ENCODE results near the gene SPTSSB. TPM values are rescaled to one million over a fixed set of nuclear protein-coding genes. Genes with fewer than 3 reads are reported as not detected.

SPTSSB gene, protein sequence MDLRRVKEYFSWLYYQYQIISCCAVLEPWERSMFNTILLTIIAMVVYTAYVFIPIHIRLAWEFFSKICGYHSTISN
- total RNA-seq (2014; rRNA removed; shearing (Covaris generic)) (33.0 and 33.5 TPM in 2 replicates), polyA plus RNA-seq (2016; fragmentation: Nextera tagmentation; extraction: Ambion mirVana) (20.8 and 23.5 TPM in 2 replicates)
- long read RNA-seq, transcript SPTSSB-201 (3 exons, 3,103 nt) = major isoform, 23 of 28 reads
- long read RNA-seq, partial matches to known transcripts = 0 of 28 reads
- long read RNA-seq, other reads (novel, unspliced or antisense) = 1 of 28 reads

DNA sequence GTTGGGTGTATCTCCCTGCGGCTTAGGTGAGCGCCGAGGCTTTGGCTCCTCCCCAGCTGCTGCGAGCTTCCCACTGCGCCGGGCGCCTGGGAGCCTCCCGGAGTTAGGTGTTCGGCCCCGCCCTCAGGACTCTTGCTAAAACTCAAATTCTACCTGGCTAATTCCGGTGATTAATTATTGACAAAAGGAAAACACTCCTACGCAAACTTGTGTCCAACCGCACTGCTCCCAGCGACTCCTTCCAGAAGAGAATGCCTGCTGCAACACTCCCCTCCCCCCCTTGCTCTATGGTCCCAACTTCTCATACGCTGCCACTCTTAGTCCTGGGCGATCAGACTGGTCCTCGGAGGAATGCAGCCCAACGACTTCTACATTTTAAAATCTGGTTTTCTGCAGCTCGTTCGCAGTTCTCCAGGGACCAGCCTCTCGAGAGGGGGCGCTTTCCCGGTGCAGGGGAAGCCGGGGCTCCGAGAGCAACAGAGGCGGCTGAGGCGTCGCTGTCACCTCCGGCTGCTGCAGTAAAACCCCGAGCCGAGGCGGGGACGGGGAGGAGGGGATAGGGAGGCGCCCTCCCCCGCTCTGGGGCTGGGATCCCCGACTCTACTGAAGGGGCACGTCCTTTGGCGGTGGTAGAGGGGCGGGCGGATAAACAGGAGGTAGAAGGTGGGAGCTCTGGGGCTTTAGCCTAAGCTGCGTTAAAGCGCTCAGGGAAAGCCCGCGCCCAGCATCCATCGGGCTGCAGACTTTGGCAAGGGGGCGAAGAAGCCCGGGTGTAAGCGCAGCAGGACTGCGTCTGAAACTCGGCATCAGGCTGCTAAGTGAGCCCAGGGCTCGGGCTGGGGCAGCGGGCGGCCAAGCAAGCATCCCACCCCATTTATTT lies at the start of gene SPTSSB:
SPTSSB (minus strand) TSS at position 77 of the 880 bp plus-strand sequence. CDS start 25,194 bp downstream, outside the sequence.
- H3K27ac ChIP-seq (ENCODE audit: low read depth) = peak within 1 kb of the TSS; percentile 92
- peak within 1 kb of the TSS; percentile 74 for H3K4me2 ChIP-seq
- TF ChIP-seq, protein P1, sequence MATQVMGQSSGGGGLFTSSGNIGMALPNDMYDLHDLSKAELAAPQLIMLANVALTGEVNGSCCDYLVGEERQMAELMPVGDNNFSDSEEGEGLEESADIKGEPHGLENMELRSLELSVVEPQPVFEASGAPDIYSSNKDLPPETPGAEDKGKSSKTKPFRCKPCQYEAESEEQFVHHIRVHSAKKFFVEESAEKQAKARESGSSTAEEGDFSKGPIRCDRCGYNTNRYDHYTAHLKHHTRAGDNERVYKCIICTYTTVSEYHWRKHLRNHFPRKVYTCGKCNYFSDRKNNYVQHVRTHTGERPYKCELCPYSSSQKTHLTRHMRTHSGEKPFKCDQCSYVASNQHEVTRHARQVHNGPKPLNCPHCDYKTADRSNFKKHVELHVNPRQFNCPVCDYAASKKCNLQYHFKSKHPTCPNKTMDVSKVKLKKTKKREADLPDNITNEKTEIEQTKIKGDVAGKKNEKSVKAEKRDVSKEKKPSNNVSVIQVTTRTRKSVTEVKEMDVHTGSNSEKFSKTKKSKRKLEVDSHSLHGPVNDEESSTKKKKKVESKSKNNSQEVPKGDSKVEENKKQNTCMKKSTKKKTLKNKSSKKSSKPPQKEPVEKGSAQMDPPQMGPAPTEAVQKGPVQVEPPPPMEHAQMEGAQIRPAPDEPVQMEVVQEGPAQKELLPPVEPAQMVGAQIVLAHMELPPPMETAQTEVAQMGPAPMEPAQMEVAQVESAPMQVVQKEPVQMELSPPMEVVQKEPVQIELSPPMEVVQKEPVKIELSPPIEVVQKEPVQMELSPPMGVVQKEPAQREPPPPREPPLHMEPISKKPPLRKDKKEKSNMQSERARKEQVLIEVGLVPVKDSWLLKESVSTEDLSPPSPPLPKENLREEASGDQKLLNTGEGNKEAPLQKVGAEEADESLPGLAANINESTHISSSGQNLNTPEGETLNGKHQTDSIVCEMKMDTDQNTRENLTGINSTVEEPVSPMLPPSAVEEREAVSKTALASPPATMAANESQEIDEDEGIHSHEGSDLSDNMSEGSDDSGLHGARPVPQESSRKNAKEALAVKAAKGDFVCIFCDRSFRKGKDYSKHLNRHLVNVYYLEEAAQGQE (IDR thresholded peaks at IDR 0.05; ENCODE audit: unreplicated experiment) = no peak
- TF ChIP-seq EZH2 (IDR thresholded peaks at IDR 0.05; ENCODE audit: low read depth, unreplicated experiment) (no peak), CREB1 (CRISPR knock-in tag; IDR thresholded peaks at IDR 0.05; ENCODE audit: low read depth) (no peak), STAT1 (IDR thresholded peaks at IDR 0.05; ENCODE audit: unreplicated experiment) (no peak), POLR2AphosphoS5 (IDR thresholded peaks at IDR 0.05; ENCODE audit: low read depth) (peak; percentile 72), EZH2phosphoT487 (IDR thresholded peaks at IDR 0.05; ENCODE audit: unreplicated experiment) (no peak)
- TF ChIP-seq, protein P2, sequence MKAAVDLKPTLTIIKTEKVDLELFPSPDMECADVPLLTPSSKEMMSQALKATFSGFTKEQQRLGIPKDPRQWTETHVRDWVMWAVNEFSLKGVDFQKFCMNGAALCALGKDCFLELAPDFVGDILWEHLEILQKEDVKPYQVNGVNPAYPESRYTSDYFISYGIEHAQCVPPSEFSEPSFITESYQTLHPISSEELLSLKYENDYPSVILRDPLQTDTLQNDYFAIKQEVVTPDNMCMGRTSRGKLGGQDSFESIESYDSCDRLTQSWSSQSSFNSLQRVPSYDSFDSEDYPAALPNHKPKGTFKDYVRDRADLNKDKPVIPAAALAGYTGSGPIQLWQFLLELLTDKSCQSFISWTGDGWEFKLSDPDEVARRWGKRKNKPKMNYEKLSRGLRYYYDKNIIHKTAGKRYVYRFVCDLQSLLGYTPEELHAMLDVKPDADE (IDR thresholded peaks at IDR 0.05) = peak; percentile 45; the same call in 1 of the 2 replicates
- TF ChIP-seq, protein P3, sequence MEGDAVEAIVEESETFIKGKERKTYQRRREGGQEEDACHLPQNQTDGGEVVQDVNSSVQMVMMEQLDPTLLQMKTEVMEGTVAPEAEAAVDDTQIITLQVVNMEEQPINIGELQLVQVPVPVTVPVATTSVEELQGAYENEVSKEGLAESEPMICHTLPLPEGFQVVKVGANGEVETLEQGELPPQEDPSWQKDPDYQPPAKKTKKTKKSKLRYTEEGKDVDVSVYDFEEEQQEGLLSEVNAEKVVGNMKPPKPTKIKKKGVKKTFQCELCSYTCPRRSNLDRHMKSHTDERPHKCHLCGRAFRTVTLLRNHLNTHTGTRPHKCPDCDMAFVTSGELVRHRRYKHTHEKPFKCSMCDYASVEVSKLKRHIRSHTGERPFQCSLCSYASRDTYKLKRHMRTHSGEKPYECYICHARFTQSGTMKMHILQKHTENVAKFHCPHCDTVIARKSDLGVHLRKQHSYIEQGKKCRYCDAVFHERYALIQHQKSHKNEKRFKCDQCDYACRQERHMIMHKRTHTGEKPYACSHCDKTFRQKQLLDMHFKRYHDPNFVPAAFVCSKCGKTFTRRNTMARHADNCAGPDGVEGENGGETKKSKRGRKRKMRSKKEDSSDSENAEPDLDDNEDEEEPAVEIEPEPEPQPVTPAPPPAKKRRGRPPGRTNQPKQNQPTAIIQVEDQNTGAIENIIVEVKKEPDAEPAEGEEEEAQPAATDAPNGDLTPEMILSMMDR (conservative IDR thresholded peaks at IDR 0.05; ENCODE audit: low read depth in 2 of 2) = peak; percentile 52 to 56
- TF ChIP-seq, protein P4, sequence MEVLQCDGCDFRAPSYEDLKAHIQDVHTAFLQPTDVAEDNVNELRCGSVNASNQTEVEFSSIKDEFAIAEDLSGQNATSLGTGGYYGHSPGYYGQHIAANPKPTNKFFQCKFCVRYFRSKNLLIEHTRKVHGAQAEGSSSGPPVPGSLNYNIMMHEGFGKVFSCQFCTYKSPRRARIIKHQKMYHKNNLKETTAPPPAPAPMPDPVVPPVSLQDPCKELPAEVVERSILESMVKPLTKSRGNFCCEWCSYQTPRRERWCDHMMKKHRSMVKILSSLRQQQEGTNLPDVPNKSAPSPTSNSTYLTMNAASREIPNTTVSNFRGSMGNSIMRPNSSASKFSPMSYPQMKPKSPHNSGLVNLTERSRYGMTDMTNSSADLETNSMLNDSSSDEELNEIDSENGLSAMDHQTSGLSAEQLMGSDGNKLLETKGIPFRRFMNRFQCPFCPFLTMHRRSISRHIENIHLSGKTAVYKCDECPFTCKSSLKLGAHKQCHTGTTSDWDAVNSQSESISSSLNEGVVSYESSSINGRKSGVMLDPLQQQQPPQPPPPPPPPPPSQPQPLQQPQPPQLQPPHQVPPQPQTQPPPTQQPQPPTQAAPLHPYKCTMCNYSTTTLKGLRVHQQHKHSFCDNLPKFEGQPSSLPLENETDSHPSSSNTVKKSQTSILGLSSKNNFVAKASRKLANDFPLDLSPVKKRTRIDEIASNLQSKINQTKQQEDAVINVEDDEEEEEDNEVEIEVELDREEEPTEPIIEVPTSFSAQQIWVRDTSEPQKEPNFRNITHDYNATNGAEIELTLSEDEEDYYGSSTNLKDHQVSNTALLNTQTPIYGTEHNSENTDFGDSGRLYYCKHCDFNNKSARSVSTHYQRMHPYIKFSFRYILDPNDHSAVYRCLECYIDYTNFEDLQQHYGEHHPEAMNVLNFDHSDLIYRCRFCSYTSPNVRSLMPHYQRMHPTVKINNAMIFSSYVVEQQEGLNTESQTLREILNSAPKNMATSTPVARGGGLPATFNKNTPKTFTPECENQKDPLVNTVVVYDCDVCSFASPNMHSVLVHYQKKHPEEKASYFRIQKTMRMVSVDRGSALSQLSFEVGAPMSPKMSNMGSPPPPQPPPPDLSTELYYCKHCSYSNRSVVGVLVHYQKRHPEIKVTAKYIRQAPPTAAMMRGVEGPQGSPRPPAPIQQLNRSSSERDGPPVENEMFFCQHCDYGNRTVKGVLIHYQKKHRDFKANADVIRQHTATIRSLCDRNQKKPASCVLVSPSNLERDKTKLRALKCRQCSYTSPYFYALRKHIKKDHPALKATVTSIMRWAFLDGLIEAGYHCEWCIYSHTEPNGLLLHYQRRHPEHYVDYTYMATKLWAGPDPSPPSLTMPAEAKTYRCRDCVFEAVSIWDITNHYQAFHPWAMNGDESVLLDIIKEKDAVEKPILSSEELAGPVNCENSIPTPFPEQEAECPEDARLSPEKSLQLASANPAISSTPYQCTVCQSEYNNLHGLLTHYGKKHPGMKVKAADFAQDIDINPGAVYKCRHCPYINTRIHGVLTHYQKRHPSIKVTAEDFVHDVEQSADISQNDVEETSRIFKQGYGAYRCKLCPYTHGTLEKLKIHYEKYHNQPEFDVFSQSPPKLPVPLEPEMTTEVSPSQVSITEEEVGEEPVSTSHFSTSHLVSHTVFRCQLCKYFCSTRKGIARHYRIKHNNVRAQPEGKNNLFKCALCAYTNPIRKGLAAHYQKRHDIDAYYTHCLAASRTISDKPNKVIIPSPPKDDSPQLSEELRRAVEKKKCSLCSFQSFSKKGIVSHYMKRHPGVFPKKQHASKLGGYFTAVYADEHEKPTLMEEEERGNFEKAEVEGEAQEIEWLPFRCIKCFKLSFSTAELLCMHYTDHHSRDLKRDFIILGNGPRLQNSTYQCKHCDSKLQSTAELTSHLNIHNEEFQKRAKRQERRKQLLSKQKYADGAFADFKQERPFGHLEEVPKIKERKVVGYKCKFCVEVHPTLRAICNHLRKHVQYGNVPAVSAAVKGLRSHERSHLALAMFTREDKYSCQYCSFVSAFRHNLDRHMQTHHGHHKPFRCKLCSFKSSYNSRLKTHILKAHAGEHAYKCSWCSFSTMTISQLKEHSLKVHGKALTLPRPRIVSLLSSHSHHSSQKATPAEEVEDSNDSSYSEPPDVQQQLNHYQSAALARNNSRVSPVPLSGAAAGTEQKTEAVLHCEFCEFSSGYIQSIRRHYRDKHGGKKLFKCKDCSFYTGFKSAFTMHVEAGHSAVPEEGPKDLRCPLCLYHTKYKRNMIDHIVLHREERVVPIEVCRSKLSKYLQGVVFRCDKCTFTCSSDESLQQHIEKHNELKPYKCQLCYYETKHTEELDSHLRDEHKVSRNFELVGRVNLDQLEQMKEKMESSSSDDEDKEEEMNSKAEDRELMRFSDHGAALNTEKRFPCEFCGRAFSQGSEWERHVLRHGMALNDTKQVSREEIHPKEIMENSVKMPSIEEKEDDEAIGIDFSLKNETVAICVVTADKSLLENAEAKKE (CRISPR knock-in tag; IDR thresholded peaks at IDR 0.05) = no peak
- peak within 1 kb of the TSS; percentile 91 for H3K4me3 Mint-ChIP-seq
- peaks cover 58% of the 10 kb centered on the region for H3K4me1 Mint-ChIP-seq
- H3K79me2 ChIP-seq (replicated peaks; ENCODE audit: insufficient read depth) = peaks cover 21% of the 10 kb centered on the region
- no peaks in the 10 kb centered on the region for H3K36me3 ChIP-seq (ENCODE audit: insufficient read depth)
- H2AFZ ChIP-seq = peak within 1 kb of the TSS; percentile 52
- peak within 1 kb of the TSS; percentile 53 for H3K4me3 ChIP-seq
- H3K27me3 ChIP-seq (ENCODE audit: insufficient read depth) = peaks cover 9% of the 10 kb centered on the region; the same call in 1 of the 2 replicates
- peaks cover 4% of the 10 kb centered on the region; the same call in 1 of the 2 replicates for H3F3A ChIP-seq (replicated peaks; ENCODE audit: low read depth)
- ATAC-seq = peak; percentile 71
- DNase-seq (ENCODE audit: low spot score) = peak; percentile 91
- peaks cover 49% of the 10 kb centered on the region for H3K4me1 ChIP-seq (ENCODE audit: insufficient read depth)
- H3K9me2 ChIP-seq (ENCODE audit: insufficient read depth) = no peaks in the 10 kb centered on the region
- H4K20me1 ChIP-seq (replicated peaks; ENCODE audit: insufficient read depth) = no peaks in the 10 kb centered on the region
- peaks cover 12% of the 10 kb centered on the region for H3K36me3 Mint-ChIP-seq (ENCODE audit: low read depth)
- H3K27me3 Mint-ChIP-seq (ENCODE audit: insufficient read depth, low read depth, poor library complexity) = peaks cover 14% of the 10 kb centered on the region
- H3K9me3 Mint-ChIP-seq = no peaks in the 10 kb centered on the region
- H3K27ac Mint-ChIP-seq = peak within 1 kb of the TSS; percentile 95

All from GM23338 (cell line).